NK-92 (cell line): Measurements from ENCODE around the gene FAM20A.
"Not testable (repeated sequence)": the region's sequence is repeated elsewhere in the genome, so short reads cannot be mapped to it uniquely, and the experiment has no call there.

Experiments
- DNase-seq: peaks from one replicate; lab custom pipeline; 2025; ENCODE audit not compliant: unreplicated experiment; lab: John Stamatoyannopoulos, UW

FAM20A gene

GRCh38 chr17:68533887-68534694, 67.1 kb downstream of the FAM20A start:
- no peak for DNase-seq

- no peak for DNase-seq
These were observed 68.3 kb downstream of the FAM20A start for GRCh38 chr17:68532826-68533225.

- no peak for DNase-seq
These were observed 69.9 kb downstream of the FAM20A start for GRCh38 chr17:68531252-68531651.

- DNase-seq: no peak
These were observed 73.9 kb downstream of the FAM20A start for GRCh38 chr17:68527314-68527713.

DNA sequence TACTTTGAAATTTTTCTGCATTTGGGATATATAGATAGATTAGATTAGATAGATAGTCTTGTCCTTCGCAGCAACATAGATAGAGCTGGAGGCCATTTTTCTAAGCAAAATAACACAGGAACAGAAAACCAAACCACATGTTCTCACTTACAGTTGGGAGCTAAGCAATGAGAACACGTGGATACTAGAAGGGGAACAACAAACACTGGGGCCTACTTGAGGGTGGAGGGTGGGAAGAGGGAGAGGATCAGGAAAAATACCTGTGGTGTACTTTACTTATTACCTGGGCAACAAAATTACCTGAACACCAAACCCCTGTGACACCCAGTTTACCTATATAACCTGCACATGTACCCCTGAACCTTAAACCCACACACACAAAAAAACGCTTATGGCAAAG, 74.6 kb downstream of the FAM20A start:
- DNase-seq: no peak

GRCh38 chr17:68522266-68522665, 78.9 kb downstream of the FAM20A start:
- no peak for DNase-seq

- DNase-seq: no peak
These were observed 81.3 kb downstream of the FAM20A start for GRCh38 chr17:68519911-68520310.

GRCh38 chr17:68519051-68519450, 82.1 kb downstream of the FAM20A start:
- DNase-seq: not testable (repeated sequence)

DNA sequence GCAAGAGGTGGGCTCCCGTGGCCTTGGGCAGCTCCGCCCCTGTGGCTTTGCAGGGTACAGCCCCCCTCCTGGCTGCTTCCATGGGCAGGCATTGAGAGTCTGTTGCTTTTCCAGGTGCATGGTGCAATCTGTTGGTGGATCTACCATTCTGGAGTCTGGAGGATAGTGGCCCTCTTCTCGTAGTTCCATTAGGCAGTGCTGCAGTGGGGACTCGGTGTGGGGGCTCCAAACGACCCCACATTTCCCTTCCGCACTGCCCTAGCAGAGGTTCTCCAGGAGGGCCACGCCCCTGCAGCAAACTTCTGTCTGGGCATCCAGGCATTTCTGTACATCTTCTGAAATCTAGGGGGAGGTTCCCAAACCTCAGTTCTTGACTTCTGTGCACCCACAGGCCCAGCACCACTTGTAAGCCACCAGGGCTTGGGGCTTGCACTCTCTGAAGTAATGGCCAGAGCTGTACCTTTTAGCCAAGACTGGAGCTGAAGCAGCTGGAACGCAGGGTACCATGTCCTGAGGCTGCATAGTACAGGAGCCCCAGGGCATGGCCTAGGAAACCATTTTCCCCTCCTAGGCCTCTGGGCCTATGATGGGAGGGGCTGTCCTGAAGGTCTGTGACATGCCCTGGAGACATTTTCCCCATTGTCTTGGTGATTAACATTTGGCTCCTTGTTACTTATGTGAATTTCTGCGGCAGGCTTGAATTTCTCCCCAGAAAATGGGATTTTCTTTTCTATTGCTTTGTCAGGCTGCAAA, 82.9 kb downstream of the FAM20A start:
- no peak for DNase-seq

GRCh38 chr17:68517605-68518004, 83.6 kb downstream of the FAM20A start:
- not testable (repeated sequence) for DNase-seq

DNA sequence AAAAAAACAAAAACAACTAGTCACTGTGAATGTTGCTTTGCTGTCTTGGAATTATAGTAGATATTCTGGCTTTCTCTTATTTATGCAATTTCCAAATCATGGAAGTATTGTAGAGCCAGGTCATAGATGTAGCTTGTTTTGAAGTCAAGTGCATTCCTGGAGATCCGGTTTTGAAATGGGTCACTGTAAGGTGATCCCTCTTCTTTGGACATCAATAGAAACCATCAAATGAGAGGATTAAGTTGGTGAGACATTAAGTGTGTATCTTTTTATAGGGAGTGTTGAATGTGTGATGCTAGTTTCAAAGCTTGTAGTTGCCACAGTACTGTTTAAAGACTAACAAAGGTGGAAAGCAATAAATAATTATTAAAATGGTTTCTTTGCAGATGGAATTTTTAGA, 84.4 kb downstream of the FAM20A start:
- no peak for DNase-seq

DNA sequence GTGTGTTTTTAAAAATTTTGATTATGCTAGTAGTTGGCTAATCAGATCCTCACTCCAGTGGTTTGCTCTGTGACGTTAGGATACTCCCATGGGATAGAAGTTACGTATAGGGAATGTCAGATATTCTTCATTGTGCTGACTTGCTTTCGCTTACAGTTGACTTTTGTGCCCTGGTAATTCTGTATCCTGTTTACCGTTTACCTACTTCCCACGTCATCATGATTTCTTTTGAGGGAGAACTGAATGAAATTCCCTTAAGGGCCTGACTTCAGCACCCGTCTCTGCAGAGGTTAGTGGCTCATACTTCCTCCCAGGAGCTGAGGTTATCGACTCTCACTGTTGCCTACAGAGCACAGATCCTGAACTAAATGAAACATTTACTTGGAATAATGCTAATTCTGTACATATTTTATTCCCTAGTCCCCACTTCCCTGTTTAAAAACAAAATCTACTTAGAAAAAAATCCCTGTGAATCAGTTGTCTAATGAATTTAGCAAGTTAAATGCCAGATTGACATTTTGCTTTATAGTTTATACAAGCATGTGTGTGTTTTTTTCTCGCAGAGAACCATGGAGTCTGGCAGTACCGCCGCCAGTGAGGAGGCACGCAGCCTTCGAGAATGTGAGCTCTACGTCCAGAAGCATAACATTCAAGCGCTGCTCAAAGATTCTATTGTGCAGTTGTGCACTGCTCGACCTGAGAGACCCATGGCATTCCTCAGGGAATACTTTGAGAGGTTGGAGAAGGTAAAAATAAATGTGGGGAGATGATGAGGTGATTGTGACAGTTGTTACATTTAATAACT, 86.1 kb downstream of the FAM20A start:
- no peak for DNase-seq

- no peak for DNase-seq
These were observed 87.2 kb downstream of the FAM20A start for GRCh38 chr17:68513932-68514331.

DNA sequence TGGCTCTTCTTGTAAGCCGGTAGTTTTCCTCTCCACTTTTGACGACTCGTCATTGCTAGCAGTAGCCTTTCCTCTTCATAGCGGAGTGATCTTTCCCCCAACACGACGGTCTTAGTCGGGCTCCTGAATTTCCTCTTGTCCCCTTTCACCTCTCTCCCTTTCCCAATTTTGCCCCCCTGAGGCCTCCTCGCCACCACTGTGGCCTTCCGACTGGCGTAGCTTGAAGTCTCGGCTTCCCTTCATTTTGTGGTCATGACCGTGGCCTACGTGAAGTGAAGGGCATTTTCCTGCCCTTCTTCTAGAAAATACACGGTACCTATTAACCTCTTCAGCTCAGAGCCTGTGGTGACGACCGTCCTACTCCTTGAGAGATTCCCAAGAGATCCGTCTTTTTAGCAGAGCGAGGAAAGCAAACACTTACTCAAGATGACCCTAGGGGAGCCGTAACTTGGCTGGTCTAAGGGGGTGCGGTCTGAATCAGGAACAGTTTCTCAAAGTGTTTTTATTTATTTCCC, 88.2 kb downstream of the FAM20A start:
- DNase-seq: no peak

- DNase-seq: peak; percentile 48
These were observed 88.8 kb downstream of the FAM20A start, which contains the start of gene PRKAR1A for GRCh38 chr17:68512247-68512959. Gene PRKAR1A, plus strand, starts transcription at chr17:68512430. Its CDS starts 2,970 bp downstream, at chr17:68515400.

GRCh38 chr17:68511671-68512246, 89.4 kb downstream of the FAM20A start:
- no peak for DNase-seq

GRCh38 chr17:68511254-68511670, 89.9 kb downstream of the FAM20A start:
- no peak for DNase-seq

- DNase-seq: no peak
These were observed 91.8 kb downstream of the FAM20A start for GRCh38 chr17:68509141-68510057.

GRCh38 chr17:68507576-68507975, 93.6 kb downstream of the FAM20A start:
- no peak for DNase-seq
